Pons (tissue), 1 donor: ENCODE results near the gene ZEB2.
"Not testable (repeated sequence)": the region's sequence is repeated elsewhere in the genome, so short reads cannot be mapped to it uniquely, and the experiment has no call there.

Experiments used
- DNase-seq: peaks from one replicate; pipeline ENCODE4 v3.0.0-alpha.2; 2016; ENCODE audit warnings: low spot score

The ZEB2 gene

GRCh38 chr2:144385381-144385780 is 134.5 kb downstream of the ZEB2 start:
- DNase-seq, result no peak

DNA sequence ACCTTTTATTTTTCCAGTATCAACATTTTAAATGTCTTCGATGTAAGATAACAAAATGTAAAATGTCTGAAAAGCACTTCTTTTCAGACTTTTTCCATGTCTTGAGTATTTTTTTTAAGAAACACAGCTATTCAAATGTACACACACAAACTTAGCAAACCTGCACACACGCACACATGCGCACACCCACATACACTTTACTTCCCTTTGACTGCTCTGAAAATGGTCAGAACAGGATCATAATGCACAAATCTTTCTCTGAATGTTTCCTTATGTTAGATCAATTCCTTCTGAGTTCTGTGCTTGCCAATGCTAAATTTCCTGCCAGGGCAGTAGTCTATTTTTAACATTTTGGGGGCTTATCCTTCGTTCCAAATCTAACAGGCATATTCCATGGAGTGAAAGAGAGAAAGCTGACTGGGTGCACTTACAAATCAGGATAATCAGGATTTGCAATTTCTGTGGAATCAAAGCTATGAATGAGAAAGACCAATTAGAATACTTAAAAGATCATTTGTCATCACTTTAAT is 136.3 kb downstream of the ZEB2 start:
- no peak for DNase-seq

DNA sequence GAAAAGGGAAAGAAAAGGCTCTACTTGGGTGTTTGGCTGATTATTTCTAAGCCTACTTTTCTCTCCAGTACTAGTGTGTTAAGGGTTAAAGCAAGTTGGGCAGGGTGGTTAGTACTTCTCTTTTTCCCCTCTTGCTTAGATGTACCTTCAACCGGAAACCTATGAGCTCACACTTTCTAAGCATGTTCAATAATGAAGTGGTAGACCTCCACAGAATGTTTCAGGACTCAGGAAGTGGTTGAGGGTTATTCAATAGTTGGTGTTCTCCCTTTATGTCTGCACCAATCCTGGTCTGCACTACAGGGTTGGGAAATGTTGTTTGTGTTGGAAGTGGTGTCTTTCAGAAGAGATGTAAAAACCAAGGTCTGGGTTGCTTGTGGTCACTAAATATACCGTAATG is 137.1 kb downstream of the ZEB2 start:
- no peak for DNase-seq

GRCh38 chr2:144381716-144382115 is 138.2 kb downstream of the ZEB2 start:
- no peak for DNase-seq

DNA sequence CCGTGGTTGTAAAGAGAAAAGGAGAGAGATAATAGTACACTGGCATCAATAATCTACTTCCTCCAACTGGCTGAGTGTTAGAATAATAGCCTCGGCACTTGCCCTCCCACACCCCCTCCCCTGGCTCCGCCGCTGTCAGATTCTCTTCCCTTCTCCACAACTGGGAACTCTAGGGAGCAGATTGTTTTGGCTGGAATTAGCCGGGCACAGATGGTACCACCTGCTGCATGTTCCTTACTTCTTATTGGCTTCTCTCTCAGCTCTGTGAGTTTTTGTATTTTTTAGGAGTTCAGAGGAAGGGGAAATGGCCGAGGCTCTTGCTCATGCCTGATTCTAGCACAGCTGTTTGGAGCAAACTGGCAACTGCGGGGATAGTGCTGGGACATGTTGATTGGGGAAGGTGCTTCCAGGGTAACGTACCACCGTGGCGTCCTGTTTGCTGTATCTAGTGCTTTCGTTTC is 140.0 kb downstream of the ZEB2 start:
- no peak for DNase-seq

DNA sequence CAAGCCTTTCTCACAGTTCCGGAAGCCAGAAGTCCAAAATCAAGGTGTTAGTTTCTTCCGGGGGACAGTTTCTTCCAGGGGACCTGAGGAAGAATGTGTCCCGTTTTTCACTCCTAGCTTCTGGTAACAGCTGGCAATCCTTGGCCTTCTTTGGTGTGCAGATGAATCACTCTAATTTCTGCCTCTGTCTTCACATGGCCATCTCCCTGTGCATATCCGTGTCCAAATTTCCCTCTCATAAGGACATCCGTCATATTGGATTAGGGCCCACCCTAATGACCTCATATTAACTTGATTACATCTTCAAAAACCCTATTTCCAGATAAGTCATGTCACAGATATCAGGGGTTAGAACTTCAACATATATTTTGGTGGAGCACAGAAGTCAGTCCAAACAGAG is 141.4 kb downstream of the ZEB2 start:
- DNase-seq, result no peak

DNA sequence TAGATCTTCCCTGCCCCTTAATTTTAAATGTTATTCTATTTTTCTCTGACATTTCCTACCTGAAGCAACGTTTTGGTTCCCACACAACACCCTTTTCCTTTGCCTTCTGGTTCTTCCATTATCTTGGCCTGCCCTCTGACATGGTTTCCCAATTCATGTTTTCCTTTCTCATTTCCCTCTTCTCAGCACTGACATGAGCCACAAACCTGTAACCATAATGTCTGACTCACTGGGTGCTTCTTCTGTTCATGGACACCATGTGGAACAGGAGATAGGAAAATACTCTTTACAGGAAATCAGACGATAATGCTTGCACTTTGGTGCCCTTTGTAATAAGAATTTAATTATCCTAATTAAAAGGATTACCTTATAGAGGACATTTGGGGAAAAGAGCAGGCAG is 142.0 kb downstream of the ZEB2 start:
- DNase-seq, result no peak

- DNase-seq, result no peak
Observed at GRCh38 chr2:144376926-144377325, 143.0 kb downstream of the ZEB2 start.

DNA sequence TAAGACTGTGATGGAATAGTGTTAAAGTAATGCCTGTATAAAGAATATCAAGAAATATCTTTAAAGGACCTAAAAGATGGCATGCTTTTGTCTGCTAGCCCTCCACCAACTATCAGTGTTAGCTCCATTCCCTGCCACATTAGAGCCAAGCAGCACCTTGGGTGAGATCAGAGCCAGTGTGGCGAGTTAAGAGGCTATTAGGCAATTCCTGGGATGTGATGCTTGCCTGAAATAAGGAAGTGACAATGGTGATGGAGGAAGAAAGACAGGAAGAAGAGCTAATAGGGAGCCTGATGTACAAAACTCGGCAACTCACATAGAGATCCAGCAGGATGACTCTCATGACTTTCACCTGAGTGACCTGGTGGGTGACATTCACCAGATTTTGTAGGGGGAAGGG is 143.5 kb downstream of the ZEB2 start:
- DNase-seq, result no peak

- DNase-seq, result no peak
Observed at GRCh38 chr2:144374163-144374661, 145.7 kb downstream of the ZEB2 start.

DNA sequence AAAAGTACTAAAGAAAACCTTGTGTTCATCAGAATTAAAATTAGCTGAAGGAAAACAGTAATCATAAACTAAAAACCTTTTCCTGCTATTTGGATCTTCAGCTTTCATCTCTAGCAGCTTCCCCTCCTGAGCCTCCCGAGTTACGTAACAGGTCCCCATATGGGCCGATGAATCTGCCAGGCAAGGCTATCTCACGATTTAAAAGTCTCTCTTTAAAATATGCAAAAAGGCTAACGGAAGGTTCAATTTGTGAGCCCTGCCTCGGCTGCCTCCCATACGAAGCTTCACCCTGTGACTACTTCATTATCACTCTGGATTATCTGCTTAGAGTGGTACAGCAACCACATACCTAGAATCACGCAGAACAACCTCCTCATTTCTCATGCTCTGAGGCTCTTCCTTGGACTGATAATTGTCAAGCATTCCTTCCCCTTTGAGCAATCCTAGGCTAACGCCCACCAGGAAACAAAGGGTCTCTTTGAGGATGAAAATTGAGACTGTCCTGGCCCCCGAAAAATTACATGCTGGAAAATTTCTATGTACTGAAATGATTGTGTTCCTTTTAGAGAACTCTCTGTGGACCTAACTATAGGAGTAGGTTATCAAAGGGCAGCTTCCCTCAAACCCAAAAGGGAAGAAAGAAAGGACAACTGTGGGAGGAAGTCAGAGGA is 147.4 kb downstream of the ZEB2 start:
- DNase-seq, result peak; percentile 65

DNA sequence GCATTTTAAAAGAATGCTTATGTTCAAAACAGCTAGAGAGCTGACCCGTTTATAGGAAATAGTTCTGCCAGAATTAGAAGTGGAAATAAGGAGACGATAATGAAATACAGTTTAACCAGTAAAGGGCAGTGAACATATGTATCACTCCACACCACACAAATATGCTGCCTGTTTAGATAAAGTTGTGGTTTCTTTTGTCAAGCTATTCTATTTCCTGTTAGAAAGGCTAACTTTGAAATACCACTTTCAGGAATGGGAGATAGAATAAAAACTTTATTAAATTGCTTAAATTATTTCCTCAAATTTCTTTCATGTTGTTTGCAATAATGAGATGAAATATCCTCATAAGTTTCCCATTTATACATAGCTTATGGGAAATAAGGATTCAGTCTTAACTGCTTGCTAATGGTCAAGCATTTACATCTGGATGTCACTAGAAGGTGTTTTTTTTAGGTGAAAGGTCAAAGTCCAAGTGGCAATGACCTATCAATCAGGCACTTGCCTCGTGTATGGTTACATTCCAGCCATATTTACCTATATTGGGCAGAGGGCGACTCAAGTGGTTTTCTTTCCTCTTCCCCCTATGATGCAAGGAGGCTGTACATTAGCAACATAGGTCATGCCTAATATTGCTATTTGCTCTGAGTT is 148.9 kb downstream of the ZEB2 start:
- DNase-seq, result no peak

DNA sequence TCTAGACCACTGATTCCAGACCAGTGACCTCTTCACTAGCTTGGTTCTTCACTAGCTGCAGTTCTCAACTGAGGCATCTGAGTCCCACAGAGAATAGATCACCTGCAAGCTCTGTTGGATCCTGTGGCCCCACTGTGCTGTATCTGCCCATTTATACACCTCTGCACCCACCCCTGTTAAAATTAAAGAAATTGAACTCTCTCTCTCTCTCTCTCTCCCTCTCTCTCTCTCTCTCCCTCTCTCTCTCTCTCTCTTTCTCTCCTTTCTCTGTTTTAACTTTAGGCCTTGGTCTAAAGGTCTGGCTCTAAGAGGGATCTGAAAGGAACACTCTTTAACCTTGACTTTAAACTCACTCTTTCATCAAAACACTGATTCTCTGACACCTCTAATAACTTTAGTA is 150.5 kb downstream of the ZEB2 start:
- no peak for DNase-seq

GRCh38 chr2:144366825-144367429 is 153.0 kb downstream of the ZEB2 start:
- no peak for DNase-seq

DNA sequence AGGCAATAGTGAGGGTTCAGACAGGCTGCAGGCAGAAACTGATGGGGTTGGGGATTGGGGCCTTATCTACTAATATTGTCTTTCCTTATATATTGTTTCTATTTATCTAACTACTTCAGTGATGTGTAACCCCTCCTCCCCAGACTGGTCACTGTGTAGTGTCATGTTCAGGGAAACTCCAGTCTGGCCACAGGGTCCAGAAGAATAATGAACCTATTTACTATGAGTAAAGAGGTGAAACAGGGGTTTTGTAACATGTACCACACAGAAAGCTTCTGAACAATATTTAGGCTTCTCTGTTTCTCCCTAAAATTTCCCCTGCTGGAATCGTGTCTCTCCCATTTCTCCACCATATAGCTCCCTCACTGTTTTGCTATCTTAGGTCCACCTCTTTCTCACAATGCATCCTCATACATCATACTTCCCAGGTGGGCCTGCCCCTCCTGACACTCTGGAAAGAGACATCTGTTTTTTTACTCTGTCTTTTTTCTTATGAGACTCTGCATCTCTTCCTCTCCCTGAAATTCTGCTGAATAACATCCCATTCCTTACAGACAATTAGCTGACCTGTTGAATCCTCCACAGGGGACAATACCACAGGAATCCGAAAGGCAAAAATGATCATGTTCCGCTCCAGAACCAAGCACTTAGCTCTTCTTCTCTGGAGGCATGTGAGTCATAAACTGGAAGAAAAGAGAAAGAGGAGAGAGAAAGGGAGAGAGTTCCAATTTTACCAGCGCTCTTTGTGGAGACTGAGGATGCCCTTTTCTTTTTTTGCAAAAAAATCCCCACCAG is 154.8 kb downstream of the ZEB2 start:
- DNase-seq, result no peak

DNA sequence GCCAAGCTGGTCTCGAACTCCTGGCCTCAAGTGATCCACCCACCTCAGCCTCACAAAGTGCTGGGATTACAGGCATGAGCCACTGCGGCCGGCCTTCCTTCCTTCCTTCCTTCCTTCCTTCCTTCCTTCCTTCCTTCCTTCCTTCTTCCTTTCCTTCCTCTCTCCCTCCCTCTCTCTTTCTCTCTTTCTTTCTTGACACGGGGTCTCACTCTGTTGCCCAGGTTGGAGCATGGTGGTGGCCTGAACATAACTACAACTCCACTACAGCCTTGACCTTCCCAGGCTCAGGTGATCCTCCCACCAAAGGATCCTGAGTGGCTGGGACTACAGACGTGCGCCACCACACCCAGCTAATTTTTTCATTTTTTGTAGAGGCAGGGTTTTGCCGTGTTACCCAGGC is 155.7 kb downstream of the ZEB2 start:
- DNase-seq, result not testable (repeated sequence)

GRCh38 chr2:144362401-144362800 is 157.5 kb downstream of the ZEB2 start:
- DNase-seq, result no peak

DNA sequence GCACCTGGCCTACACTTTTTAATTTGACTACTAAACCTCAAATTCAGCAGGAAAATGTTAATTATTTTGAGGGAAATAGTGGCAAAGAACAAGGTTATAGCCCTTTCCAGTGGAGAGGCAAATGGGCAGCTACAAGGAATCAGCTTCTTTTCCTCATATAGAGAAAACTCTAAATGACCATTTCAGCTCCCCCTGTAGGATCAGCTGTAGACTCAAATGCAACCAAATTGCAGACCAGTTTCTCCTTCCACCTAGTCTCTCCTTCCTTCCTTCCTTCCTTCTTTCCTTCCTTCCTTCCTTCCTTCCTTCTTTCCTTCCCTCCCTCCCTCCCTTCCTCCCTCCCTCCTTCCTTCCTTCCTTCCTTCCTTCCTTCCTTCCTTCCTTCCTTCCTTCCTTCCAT is 158.2 kb downstream of the ZEB2 start:
- DNase-seq, result no peak

DNA sequence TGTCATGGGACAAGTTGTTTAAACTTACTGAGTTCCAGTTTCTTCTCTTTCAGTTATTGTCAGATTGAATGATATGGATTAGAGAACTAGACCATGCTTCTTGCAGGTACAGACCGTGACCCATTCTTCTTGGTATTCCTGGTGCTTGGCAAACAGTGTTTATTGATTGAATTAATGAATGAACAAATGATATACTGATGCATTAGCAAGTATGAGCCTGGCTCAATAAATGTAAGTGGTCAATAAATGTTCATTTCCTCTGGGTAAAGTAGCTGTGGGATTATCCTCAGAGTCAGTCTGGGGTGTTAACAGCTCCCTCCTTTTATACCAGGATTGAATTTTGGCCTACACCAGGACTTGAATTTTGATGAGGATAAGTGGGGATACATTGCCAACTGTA is 160.2 kb downstream of the ZEB2 start:
- DNase-seq, result no peak

DNA sequence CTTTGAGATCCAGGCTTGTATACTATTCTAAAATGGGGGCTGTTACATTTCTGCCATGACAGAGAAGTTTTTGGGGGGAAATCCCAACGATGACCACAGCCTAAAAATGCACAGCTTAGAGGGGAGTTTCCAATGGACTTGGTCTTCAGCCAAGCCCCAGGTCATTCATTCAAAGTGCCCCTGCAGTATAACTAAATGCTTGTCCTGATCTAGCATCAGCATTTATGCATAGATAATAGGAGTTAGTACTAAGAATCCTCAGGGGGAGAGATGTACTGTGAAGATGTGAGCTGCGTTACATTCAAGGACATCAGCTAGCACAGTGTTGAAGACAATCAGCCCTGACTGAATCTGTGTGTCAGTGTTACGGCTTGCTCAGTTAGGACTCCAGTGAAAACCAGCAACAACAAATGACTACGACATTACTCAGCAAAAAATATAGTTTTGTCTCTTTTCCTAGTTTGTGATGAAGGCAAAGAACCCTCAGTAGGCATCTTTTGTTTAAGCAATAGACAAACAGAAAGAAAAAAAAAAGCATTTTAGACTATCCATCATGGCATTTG is 160.9 kb downstream of the ZEB2 start:
- DNase-seq, result peak; percentile 48

DNA sequence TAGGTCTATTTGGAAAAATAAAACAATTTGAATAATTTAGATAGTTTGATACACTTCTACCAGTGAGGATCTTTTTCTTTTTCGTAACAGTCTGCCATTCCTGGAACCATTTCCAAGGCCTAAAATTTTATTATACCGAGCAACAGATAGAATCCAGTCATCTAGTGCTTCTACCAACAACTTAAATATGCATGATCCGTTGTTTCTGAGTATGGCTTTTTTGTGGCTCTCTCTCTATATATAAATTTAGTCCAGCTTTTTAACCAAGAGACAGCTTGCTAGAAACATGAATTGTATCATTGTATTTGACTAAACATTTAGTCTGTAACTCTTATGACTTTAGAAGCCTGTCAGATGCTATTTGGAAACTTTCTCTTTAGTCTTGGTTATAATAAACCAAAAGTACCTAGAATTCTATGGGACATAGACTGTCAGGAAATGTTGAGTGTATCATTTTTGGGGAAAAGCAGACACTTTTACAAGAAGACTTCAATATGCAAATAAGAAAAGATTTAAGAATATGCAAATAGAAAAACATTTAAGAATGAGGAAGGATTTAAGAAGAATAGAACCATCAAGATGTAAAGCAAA is 161.4 kb downstream of the ZEB2 start:
- DNase-seq, result no peak
